HPDE6-E6E7 (cell line): ENCODE data around the gene RRM2.
"Not testable (repeated sequence)": the region's sequence is repeated elsewhere in the genome, so short reads cannot be mapped to it uniquely, and the experiment has no call there.

Source experiments
- DNase-seq: peaks from one replicate; pipeline ENCODE4 v3.0.0; 2011; ENCODE audit warnings: missing footprints; ENCODE audit errors: extremely low spot score

Gene RRM2

DNA sequence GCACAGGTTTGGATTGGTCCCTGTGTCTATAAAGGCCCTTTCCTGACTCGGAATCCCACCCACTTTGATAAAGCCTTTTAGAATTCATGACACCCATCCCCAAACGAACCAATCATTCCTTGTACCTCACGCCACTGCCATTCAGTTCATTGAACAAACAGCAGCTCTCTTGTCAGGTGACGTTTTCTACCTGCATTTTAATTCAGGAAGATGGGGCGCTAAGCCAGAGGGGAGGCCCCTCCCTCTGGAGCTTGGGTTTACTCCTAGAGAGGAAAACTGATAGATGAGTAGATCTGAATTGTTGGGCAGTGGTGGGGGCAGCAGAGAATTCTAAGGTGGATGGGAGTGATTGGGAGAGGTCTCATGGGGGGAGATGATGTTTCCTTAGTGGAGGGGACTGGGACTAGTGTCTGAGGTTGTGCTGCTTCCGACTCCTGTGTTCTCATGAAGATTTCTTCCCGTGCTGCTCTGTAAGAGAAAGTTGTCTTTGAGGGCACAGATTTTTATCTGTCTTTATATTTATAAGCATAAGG lies 9.6 kb downstream of the RRM2 start:
- no peak for DNase-seq

DNA sequence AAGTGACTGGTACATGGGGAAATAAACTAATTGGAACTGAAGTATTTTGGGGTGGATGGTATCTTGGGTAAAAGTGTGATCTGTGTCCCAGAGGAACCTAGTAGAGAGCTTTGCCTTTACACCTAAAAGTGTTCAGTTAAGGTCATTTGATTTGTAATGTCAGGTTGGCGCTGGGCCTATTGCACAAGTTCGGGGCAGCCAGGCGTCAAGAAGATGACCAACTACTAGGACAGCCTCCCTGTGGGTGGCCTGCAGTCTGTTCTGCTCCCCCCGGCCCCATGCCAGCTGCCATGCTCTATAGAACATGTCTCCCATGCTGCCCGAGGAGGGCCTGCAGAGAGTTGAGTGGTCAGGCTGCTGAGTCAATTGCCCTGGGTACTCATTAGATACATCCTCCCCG lies 10.1 kb downstream of the RRM2 start:
- no peak for DNase-seq

- DNase-seq = no peak
Observed at GRCh38 chr2:10132996-10133647, 10.6 kb downstream of the RRM2 start.

DNA sequence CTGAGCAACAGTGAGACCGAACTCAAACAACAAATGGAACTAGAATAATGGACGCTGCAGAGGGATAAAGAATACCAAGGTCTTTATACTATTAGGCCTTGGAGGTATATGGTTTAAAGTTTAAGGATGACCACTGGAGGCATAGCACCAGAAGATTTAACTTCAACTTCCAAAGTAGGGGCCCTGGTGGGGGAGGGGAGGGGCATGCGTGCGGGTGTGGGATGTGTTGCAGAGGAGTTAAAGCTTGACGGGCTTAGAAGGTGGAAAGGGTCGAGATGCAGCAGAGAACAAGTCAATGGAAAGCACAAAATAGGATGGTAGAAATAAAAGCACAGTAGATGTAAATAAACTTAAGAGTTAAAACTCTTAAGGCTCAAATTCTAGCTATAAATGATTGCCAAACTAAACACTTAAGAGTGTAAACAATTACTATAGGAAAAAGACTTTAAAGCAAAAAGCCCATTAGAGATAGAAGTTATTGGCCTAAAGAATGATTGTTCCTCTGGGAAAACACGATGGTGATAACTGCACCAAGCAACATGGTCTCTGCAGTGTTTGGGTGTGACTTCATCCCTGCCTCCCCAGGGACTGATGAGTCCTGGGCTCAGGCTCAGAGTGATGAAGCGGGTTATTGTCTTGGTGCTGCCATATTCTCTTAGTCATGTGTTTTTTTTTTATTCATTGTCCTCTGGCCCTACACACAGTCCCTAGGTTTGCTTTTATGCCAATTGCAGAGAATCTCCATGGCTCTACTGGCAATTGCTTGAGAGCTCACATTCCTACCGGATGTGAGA lies 13.0 kb downstream of the RRM2 start:
- DNase-seq = no peak

DNA sequence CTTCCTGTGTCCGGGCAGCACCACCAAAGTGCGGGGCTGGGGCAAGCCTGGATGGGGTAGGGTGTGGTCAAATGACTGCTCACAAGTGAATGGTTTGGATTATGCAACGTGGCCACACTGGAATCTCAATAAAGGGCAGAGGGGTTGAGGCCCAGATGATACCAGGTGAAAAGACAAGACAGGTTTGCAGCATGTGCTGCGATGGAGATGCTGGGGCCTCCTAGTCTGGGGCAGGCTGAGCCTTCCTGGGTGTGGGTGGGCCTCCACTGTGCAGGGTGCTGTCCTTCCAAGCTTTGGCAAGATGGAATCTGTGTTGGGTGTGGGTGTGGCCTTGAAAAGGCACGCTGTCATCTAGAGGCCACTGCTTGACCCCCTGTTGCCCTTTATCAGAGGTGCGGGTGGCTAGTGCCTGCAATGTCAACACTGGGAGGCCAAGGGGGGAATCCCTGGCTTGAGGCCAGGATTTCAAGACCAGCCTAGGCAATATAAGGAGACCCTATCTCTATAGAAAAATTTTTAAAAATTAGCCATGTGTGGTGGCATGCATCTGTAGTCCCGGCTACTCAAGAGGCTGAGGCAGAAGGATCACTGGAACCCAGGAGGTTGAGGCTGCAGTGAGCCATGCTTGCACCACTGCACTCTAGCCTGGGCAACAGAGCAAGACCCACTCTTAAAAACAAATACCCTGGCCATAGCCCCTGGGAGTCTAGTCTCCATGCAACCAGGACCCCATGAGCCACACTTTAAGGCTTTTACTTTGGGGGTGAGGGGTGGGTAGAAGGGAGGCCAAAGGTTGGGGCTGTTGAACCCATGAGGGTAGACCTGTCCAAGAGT lies 13.8 kb downstream of the RRM2 start:
- DNase-seq = no peak

- no peak for DNase-seq
Observed at GRCh38 chr2:10137053-10137843, 14.7 kb downstream of the RRM2 start.

DNA sequence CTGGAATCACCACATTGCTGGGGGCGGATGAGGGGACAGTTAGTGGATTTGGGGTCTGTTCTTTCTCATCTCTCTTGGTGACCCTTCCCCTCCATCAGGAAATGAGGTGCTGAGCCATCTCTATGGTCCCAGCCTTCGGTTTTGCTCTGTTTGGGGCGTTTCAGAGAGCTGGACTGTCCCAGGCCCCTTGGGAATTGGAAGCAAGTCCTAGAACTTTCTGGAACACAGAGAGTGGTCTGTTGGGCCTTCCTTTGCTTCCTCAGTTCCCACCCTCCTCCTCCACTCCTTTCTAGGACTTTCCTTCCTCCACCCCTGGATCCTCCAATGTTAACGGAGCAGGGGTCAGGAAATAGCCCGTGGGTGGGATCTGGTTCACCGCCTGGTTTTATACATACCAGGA lies 17.0 kb downstream of the RRM2 start:
- DNase-seq = no peak

DNA sequence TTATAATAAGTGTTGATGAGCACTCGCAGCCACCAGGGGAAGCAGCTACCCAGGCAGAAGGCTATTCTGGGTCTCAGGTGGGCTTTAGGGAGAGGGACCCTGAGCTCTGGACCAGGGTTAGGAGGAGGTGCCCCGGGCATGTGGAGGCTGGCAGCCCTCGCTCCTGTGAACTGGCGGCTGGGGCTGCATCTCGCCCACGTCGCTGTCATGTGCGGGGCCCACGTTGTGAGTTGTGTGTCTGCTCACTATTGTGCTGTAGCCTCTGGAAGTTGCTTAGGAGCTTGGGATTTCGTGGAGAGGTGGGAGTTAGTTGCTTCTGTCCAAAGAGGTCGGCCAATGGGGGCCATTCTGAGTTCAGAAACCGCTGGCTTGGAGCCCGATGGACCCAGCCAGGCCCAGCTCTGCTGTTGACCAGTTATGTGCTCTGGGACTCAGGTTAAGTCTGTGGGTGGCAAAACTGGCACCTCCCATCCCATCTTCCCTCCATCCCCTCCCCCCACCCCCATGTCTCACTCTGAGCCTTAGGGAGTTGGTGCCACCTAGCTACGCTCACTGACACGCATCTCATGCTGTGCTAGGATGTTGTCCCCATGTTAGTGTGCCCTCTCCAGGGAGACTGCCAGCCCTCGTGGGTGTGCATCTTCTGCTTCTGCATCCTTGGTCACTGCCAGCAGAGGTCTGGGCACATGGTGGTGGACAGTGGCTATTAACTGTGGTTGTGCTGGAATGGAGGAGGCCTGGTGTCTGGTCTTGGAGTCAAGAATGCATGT lies 18.5 kb downstream of the RRM2 start:
- no peak for DNase-seq

- no peak for DNase-seq
Observed at GRCh38 chr2:10141736-10142639, 19.4 kb downstream of the RRM2 start.

DNA sequence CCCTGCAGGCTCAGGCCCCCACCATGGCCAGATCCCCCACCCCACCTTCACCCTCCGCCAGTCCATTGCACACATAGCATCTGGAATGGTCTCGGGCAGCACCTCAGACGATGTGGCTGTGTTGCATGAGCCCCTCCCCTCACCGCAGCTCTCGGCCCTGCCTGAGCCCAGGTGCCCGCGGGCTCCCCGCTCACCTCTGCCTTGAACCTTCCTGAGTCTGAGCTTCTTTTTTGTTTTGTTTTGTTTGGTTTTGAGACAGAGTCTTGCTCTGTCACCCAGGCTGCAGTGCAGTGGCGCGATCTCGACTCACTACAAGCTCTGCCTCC lies 20.1 kb downstream of the RRM2 start:
- no peak for DNase-seq

DNA sequence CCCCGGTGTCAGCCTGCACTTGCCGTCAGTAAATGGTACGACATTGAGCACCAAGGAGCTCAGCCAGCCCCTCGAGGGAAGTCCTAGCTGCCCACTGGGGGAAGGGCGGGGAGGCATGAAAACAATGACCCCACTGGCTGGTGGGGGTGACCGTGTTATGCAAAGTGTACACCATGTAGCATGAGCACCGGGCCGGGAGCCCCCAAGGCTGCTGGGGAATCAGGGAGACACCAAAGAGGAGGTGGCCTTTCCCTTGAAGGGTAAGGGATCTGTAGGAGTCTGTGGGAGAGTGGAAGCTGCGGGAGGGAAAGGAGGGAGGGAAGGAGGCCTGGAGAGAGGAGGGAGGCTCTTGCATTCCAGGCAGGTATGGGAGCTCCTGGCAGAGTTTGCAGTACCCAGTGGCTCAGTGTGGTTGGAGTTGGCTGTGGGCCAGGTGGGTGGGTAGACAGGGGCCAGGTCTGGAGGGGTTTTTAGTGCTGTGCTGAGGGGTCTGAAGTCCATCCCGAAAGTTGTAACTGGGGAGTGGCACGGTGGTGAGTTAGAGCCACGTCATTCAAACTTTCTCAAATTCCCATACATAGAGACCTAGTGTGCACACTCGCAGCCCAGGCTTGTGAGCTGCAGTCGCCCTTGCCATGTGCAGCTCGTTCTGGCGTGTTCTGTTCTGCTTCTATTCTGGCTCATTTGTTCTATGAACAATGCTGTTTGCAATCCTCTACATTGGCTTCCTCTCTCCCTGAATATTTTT lies 22.4 kb downstream of the RRM2 start:
- DNase-seq = no peak

- no peak for DNase-seq
Observed at GRCh38 chr2:10145519-10146357, 23.2 kb downstream of the RRM2 start.

DNA sequence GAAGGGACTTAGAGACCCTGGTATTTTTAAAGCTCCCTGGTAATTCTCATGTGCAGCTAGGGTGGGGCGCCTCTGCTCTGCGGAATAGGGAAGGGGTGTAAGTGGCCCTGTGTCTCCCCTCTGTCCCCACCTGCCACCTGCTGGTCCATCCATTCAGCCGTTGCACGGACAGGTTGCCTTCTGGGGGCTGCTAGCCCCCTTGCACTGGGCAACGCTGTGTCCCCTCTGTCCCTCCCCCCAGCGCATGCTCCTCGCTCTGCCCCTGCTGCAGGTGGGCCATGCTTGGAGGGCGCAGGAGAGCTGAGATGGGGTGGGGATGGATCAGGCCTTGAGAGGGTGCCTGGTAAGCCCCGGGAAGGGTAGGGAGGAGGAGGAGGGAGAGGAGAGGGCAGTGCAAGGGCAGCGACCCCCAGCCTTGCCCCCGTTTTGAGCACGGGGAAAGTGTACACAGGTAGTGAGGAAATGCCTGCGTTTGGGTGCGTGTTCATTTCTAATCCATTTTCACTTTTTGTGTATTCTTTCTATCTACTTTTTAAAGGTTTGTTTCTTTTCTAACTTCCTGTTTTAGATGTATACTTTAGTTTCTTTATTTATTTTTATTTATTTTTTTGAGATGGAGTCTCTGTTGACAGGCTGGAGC lies 23.9 kb downstream of the RRM2 start:
- DNase-seq = no peak

DNA sequence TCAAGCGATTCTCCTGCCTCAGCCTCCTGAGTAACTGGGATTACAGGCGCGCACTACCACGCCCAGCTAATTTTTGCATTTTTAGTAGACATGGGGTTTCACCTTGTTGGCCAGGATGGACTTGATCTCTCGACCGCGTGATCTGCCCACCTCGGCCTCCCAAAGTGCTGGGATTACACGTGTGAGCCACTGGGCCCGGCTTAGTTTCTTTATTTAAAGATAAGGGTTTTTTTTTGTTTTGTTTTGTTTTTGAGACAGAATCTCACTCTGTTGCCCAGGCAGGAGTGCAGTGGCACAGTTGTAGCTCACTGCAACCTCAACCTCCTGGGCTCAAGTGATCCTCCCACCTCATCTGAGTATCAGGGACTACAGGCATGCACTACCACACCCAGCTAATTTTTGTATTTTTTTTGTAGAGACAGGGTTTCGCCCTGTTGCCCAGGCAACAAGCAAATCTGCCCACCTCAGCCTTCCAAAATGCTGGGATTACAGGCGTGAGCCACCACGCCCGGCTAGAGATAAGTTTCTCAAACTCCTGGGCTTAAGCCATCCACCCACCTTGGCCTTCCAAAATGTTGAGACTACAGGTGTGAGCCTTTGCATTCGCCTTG lies 24.6 kb downstream of the RRM2 start:
- DNase-seq = not testable (repeated sequence)

DNA sequence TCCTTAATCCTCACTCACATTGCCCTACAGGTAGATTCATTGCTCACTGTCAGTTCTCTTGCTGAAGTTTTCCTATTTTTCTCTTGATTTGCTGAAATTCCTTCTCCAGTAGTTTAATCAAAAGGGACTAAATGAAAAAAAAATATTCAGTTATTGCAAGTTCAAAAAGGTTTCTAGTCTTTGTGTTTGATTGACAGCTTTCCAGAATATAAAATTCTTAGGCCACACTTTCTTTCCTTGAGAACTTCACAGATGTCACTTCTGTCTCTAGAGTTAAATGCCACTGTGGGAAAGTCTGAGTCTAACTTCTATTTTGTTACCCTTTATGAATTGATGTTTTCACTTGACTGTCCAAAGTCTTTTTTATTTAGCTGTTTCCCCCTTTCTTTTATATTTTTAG lies 25.7 kb downstream of the RRM2 start:
- DNase-seq = no peak

DNA sequence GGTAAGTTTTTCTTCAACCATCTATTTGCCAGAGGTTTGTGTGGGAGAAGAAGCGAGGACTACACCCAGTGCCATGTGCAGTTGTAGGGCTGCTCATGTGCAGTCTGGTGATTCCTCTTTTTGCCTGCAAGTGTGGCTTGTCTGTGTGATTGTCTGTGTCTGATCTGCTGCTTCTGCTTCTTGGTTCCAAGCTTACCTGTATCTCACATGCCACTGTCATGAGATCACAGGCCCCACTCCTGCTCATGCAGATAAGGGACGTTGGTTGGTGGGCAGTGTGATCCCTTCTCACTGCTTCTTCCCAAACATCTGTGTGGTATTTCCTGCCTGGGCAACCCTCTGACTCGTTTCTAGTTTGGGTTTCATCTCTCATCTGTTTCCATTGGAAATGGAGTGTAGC lies 27.1 kb downstream of the RRM2 start:
- no peak for DNase-seq

DNA sequence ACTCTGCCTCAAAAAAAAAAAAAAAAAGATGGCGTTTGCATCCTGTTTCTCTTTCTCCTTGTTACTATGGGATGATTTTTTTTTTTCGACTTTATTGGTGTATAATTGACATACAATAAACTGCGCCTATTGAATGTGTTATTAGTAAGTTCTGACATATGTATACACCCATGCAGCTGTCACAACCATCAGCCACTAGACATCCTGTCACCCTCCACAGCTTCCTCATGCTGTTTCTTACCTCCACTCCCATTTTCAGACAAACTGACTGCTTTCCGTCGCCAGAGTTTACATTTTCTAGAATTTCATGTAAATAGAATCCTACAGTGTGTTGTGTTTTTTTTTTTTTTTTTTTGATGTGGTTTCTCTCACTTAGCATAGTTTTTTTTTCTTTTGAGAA lies 27.9 kb downstream of the RRM2 start:
- DNase-seq = no peak
